Heart left ventricle (tissue), 16 donors: Measurements from ENCODE around the gene GRIN2A. TPM values are rescaled to one million over a fixed set of nuclear protein-coding genes. Genes with fewer than 3 reads are reported as not detected.

Source experiments
- ATAC-seq, 4 donors: fragments of 200-7000 bp; cut with Tn5 transposase; one replicate each; pipeline ENCODE4 v1.9.1; 2020 to 2022; ENCODE audit warnings: moderate library complexity in 4 of 4, mild to moderate bottlenecking in 3 of 4, moderate number of reproducible peaks in 1 of 4
- DNase-seq, 5 donors: peaks; one replicate each; pipeline ENCODE4 v3.0.0-alpha.2; 2020
- H3K27ac ChIP-seq, 12 donors: fragments of 200-600 bp; sonication (generic) in 4 of 12; one replicate each; pipeline versions ENCODE4 v1.5.0 to v1.8.0; 2016 to 2022; ENCODE audit warnings: mild to moderate bottlenecking in 2 of 12
- H3K27me3 ChIP-seq, 9 donors: fragments of 200-600 bp; sonication (generic) in 2 of 9; one replicate each; pipeline versions ENCODE4 v1.5.1 to v1.8.0; 2016 to 2022; ENCODE audit warnings: mild to moderate bottlenecking in 3 of 9
- H3K36me3 ChIP-seq, 9 donors: fragments of 200-600 bp; sonication (generic) in 2 of 9; one replicate each; pipeline versions ENCODE4 v1.5.0 to v1.8.0; 2018 to 2022; ENCODE audit warnings: mild to moderate bottlenecking in 2 of 9
- H3K4me1 ChIP-seq, 12 donors: fragments of 200-600 bp; sonication (generic) in 4 of 12; one replicate each; pipeline versions ENCODE4 v1.5.0 to v1.8.0; 2016 to 2022; ENCODE audit warnings: mild to moderate bottlenecking in 3 of 12
- H3K4me3 ChIP-seq, 12 donors: fragments of 200-600 bp; sonication (generic) in 4 of 12; one replicate each; pipeline versions ENCODE4 v1.5.0 to v1.8.0; 2017 to 2022; ENCODE audit warnings: mild to moderate bottlenecking in 9 of 12, moderate library complexity in 4 of 12
- H3K9me3 ChIP-seq, 12 donors: fragments of 200-600 bp; sonication (generic) in 4 of 12; one replicate each; pipeline versions ENCODE4 v1.5.0 to v1.8.0; 2016 to 2022; ENCODE audit warnings: mild to moderate bottlenecking in 1 of 12
- POLR2A ChIP-seq, 2 donors: fragments of 450-650 bp; IDR thresholded peaks; one replicate each; pipeline ENCODE4 v1.6.1; 2017; ENCODE audit warnings: antibody characterized with exemption in 2 of 2, mild to moderate bottlenecking in 2 of 2, moderate library complexity in 2 of 2
- WGBS, 4 donors: extraction: QIAGEN DNeasy Blood & Tissue Kit in 2 of 4; methylation state at CpG; one replicate each; pipeline versions ENCODE4 v1.1.5 to v1.1.7; 2013 to 2018; 5-methylcytosine and 5-hydroxymethylcytosine counted together
- intact Hi-C, 10 donors: fragments of 100-400 bp; cut with DNase I; formaldehyde crosslinking; loops; one replicate each; pipeline versions ENCODE4 v1.11.1 to v1.14.2; 2022
- polyA plus RNA-seq, 2 donors: library from polyadenylated mRNA; stranded (reverse); fragments of 200-250 nt; gene quantifications; one replicate each; pipeline ENCODE4 v1.2.3, GENCODE V29; 2013
- total RNA-seq, 9 donors: library from RNA; depleted of rRNA in 2 of 9; stranded (reverse); fragments of >200 nt in 2 of 9; fragmentation: NEBNext Ultra II Directional in 3 of 9; extraction: Animal tissue kit (Norgen Biotek cat#: 25700) in 3 of 9; gene quantifications; one replicate each; pipeline versions ENCODE4 v1.1.0 to v1.2.4, GENCODE V29; 2016 to 2023
- TF ChIP-seq, protein P1 (sequence below), 12 donors: fragments of 200-600 bp; sonication (generic) in 4 of 12; IDR thresholded peaks; one replicate each; pipeline versions ENCODE4 v1.5.0 to v1.8.0; 2018 to 2022; ENCODE audit warnings: antibody characterized with exemption in 12 of 12, mild to moderate bottlenecking in 5 of 12
- donor health status: ischemic (EF 13 %, LVEDD 7.1; RV severe dilation, severe dysfunction).
- donor health status: healthy with polysubstance abuse.
- donor health status: DM: no; HTN: yes; CAD: no.
- donor health status: DM: no; HTN: no; CAD: no.
- donor health status: ischemic (EF 25% LVEDD 6.9; RV normal size, moderate dysfunction).
- donor health status: ischemic (EF 25% LVEDD 5.7; RV mildly dilated, moderate dysfunction).
- donor health status: healthy.
- donor health status: DM: yes; HTN: yes; CAD: no.
- donor health status: ischemic (EF 35%, LVEDD 5.7; RV mildly dilated, moderate dysfunction).
- donor health status: nonischemic (EF 11% LVEDD 7.7; RV severe dilation, severe dysfunction).
- donor health status: DM: yes; HTN: yes; CAD: no.
- donor health status: PGD.
- donor health status: ischemic (EF 29% LVEDD 5.4; RV normal size, mild dysfunction).
- donor health status: nonischemic (EF 23%, LVEDD 6.1; RV moderate dilation, normal function).

The GRIN2A gene
- total and polyA plus RNA-seq, 11 donors, result 0.01 to 4.6 (median 2.6) TPM

DNA sequence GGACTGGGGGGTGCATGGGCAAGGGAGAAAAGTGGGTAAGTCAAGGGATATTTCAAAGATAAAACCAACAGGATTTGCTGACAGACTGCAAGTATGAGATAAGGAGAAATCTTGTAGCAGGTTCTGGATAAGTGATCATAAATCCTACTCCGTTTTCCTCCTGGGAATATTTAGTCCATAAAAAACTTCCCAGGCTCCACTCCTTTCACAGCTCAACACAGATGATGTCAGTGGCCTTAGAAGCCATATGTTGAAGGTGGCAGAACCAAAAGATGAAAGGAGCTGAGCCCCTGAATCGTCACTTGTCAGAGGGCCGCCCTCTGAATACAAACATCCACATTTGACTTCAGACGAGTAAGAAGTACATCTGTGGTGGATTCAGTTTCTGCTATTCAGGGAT, 71.7 kb downstream of the GRIN2A start:
- Histone ChIP-seq H3K36me3 (no peaks in the 10 kb centered on the region), H3K9me3 (no peaks in the 10 kb centered on the region), H3K27me3 (no peaks in the 10 kb centered on the region), H3K4me1 (no peaks in the 10 kb centered on the region), H3K27ac (no peak overlapping the region), H3K4me3 (no peak overlapping the region)
- no peak for DNase-seq
- no peak for TF ChIP-seq POLR2A (IDR thresholded peaks at IDR 0.05)
- TF ChIP-seq, protein P1, sequence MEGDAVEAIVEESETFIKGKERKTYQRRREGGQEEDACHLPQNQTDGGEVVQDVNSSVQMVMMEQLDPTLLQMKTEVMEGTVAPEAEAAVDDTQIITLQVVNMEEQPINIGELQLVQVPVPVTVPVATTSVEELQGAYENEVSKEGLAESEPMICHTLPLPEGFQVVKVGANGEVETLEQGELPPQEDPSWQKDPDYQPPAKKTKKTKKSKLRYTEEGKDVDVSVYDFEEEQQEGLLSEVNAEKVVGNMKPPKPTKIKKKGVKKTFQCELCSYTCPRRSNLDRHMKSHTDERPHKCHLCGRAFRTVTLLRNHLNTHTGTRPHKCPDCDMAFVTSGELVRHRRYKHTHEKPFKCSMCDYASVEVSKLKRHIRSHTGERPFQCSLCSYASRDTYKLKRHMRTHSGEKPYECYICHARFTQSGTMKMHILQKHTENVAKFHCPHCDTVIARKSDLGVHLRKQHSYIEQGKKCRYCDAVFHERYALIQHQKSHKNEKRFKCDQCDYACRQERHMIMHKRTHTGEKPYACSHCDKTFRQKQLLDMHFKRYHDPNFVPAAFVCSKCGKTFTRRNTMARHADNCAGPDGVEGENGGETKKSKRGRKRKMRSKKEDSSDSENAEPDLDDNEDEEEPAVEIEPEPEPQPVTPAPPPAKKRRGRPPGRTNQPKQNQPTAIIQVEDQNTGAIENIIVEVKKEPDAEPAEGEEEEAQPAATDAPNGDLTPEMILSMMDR (IDR thresholded peaks at IDR 0.05), result no peak
- WGBS, 4 donors, result 34 to 41% (median 38%) methylated on average over 4 of the region's 4 CpGs
- no peak for ATAC-seq
- intact Hi-C loops, result no loop called here

DNA sequence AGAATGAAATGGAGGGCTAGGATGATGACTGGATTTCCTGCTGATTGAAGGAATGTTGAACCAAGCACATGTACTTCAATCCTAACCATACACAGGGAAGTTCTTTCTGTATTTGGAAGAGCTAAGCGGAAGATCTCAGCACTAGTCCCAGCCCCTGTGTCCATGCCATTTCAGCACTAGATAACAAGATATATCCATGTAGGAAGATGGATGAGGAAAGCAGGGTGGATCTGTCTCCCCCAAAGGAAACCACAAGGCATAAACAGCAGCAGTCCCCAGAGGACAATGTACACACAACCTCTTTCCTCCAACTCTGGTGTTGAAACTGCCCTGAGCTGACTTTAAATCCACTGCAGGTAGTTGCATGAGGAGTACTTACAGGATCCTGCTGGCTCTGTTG, 75.1 kb downstream of the GRIN2A start:
- Histone ChIP-seq H3K27me3 (peaks cover 0 to 15% (median 0%) of the 10 kb centered on the region in 9 donors), H3K9me3 (no peaks in the 10 kb centered on the region), H3K27ac (no peak overlapping the region), H3K4me1 (no peaks in the 10 kb centered on the region), H3K4me3 (no peak overlapping the region), H3K36me3 (no peaks in the 10 kb centered on the region)
- no peak for ATAC-seq
- no peak for DNase-seq
- intact Hi-C loops, result loop anchor here in 1 of 10 donors (10.0 kb wide), 1 partner anchor 62 kb away; no protein-coding TSS in a partner anchor
- TF ChIP-seq, protein P1 (IDR thresholded peaks at IDR 0.05), result no peak
- no peak for TF ChIP-seq POLR2A (IDR thresholded peaks at IDR 0.05)
- WGBS, 4 donors, result 87 to 94% (median 91%) methylated on average over 1 of the region's 1 CpG

DNA sequence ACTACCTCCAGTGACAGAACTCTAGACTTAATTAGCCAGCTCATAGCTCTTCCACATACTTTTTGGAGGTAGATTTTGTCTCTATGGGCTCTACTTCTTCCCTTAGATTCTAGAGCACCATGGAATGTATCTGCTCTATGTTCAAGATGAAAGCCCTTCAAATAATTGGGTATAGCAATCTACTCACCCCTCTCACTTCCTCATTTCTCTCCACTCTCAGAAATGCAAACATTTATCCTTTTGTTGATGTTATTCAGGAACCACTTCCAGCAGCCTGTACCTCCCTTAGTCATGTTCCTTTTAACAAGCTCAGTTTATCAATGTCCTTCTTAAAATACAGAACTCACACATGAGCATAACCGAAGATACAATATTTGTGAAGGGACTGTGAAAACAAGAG, 78.5 kb downstream of the GRIN2A start:
- intact Hi-C loops, result loop anchor here in 1 of 10 donors (10.0 kb wide), 1 partner anchor 59 kb away; no protein-coding TSS in a partner anchor
- WGBS, 4 donors, result 72 to 92% (median 80%) methylated on average over 1 of the region's 1 CpG
- no peak overlapping the region for H3K4me3 ChIP-seq
- H3K27me3 ChIP-seq, result peaks cover 0 to 24% (median 0%) of the 10 kb centered on the region in 9 donors
- no peak overlapping the region for H3K27ac ChIP-seq
- ATAC-seq, result no peak
- H3K4me1 ChIP-seq, result no peaks in the 10 kb centered on the region
- H3K9me3 ChIP-seq, result no peaks in the 10 kb centered on the region
- no peak for TF ChIP-seq POLR2A (IDR thresholded peaks at IDR 0.05)
- TF ChIP-seq, protein P1 (IDR thresholded peaks at IDR 0.05), result no peak
- H3K36me3 ChIP-seq, result no peaks in the 10 kb centered on the region
- DNase-seq, result no peak

DNA sequence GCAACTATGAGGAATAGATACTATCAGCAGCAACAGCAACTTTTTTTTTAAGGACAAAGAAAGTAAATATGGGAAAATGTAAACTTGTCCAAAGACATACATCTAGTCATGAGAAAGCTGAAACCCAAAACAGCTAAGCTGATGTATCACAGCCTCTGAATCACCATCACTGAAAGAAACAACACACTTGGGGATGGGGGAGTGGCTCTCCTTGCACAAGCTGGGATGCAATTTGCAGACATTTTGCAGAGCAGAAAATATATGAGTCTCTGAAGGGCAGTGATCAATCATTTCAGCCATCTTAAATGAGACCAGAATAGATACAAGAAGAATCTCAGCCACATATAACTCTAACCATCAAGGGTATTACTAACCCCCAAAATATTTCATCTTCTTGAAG, 79.1 kb downstream of the GRIN2A start:
- Histone ChIP-seq H3K4me3 (no peak overlapping the region), H3K4me1 (no peaks in the 10 kb centered on the region), H3K27ac (no peak overlapping the region), H3K36me3 (no peaks in the 10 kb centered on the region), H3K9me3 (no peaks in the 10 kb centered on the region), H3K27me3 (peaks cover 0 to 24% (median 0%) of the 10 kb centered on the region in 9 donors)
- intact Hi-C loops, result loop anchor here in 1 of 10 donors (10.0 kb wide), 1 partner anchor 58 kb away; no protein-coding TSS in a partner anchor
- TF ChIP-seq, protein P1 (IDR thresholded peaks at IDR 0.05), result no peak
- no peak for TF ChIP-seq POLR2A (IDR thresholded peaks at IDR 0.05)
- DNase-seq (no peak), ATAC-seq (no peak)
